Measurements from ENCODE around the gene PRR19. TPM values are rescaled to one million over a fixed set of nuclear protein-coding genes. Genes with fewer than 3 reads are reported as not detected.
A peak's percentile ranks its signal among the peaks of the same experiment; 100 is the strongest.

The PRR19 gene
- total and polyA plus RNA-seq, 2 donors (not counting 1 experiment from before 2014, with no cell fraction given), result 0.39 to 0.54 TPM

GRCh38 chr19:42271861-42272534 is 29.9 kb upstream of the PRR19 start:
- peaks cover 74% of the 10 kb centered on the region for H3K79me2 ChIP-seq (ENCODE audit: control insufficient read depth, insufficient read depth, low read length)
- intact Hi-C loops (cut with micrococcal nuclease), result no loop called here
- H3K4me1 Mint-ChIP-seq, result peaks cover 41% of the 10 kb centered on the region
- ATAC-seq (ENCODE audit: low read depth) (no peak), DNase-seq (peak; percentile 19)
- H2AFZ ChIP-seq (ENCODE audit: insufficient read depth, low read depth, low read length, poor library complexity, severe bottlenecking), result no peak overlapping the region
- peak overlapping the region; percentile 92 for H3K4me2 ChIP-seq (replicated peaks; ENCODE audit: low read depth, low read length, poor library complexity, severe bottlenecking)
- no peaks in the 10 kb centered on the region for H4K20me1 ChIP-seq (ENCODE audit: control insufficient read depth, insufficient read depth, low read length, poor library complexity, severe bottlenecking)
- no peaks in the 10 kb centered on the region for H3K27me3 ChIP-seq (replicated peaks in 1 of 4; ENCODE audit: control extremely low read depth in 1 of 4, control insufficient read depth in 3 of 4, insufficient read depth in 4 of 4, low read length in 3 of 4)
- no peaks in the 10 kb centered on the region for H3K9me3 ChIP-seq (ENCODE audit: control extremely low read depth in 1 of 3, control insufficient read depth in 2 of 3, insufficient read depth in 1 of 3, low read length in 2 of 3)
- WGBS (ENCODE audit: insufficient coverage), result 94% methylated on average over 34 of the region's 35 CpGs
- no peaks in the 10 kb centered on the region for H3K9me3 Mint-ChIP-seq (ENCODE audit: insufficient read depth)
- ChIA-PET POLR2A (no interaction called here), CTCF (interaction anchor here (2.6 kb wide), 1 partner anchor 8 kb away, joined by 33 read pairs; no protein-coding TSS in a partner anchor)
- H3K4me1 ChIP-seq (ENCODE audit: control insufficient read depth in 2 of 2, insufficient read depth in 2 of 2, low read length in 2 of 2), result peaks cover 26 to 32% of the 10 kb centered on the region in 2 donors
- no peak overlapping the region for H3K4me3 ChIP-seq (ENCODE audit: control extremely low read depth in 1 of 5, extremely low read depth in 1 of 5, insufficient read depth in 1 of 5, low read depth in 2 of 5, low read length in 4 of 5)
- H3K4me3 Mint-ChIP-seq, result no peak overlapping the region
- no peak overlapping the region for H3K9ac ChIP-seq (ENCODE audit: low read length)
- H3K27ac ChIP-seq (ENCODE audit: low read length in 2 of 2), result no peak overlapping the region
- no peak overlapping the region for H3K27ac Mint-ChIP-seq
- H3K36me3 ChIP-seq (replicated peaks in 1 of 2; ENCODE audit: control extremely low read depth in 1 of 2, control insufficient read depth in 1 of 2, extremely low read depth in 1 of 2, insufficient read depth in 2 of 2, low read length in 1 of 2), result peaks cover 0 to 30% of the 10 kb centered on the region in 2 experiments
- TF ChIP-seq EZH2 (IDR thresholded peaks at IDR 0.05; ENCODE audit: borderline replicate concordance, insufficient read depth, low read depth, low read length, poor library complexity, severe bottlenecking), result no peak
- TF ChIP-seq, protein P1, sequence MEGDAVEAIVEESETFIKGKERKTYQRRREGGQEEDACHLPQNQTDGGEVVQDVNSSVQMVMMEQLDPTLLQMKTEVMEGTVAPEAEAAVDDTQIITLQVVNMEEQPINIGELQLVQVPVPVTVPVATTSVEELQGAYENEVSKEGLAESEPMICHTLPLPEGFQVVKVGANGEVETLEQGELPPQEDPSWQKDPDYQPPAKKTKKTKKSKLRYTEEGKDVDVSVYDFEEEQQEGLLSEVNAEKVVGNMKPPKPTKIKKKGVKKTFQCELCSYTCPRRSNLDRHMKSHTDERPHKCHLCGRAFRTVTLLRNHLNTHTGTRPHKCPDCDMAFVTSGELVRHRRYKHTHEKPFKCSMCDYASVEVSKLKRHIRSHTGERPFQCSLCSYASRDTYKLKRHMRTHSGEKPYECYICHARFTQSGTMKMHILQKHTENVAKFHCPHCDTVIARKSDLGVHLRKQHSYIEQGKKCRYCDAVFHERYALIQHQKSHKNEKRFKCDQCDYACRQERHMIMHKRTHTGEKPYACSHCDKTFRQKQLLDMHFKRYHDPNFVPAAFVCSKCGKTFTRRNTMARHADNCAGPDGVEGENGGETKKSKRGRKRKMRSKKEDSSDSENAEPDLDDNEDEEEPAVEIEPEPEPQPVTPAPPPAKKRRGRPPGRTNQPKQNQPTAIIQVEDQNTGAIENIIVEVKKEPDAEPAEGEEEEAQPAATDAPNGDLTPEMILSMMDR (IDR thresholded peaks at IDR 0.05), result no peak
- no peaks in the 10 kb centered on the region for H3K27me3 Mint-ChIP-seq

- intact Hi-C loops (cut with micrococcal nuclease), result no loop called here
- peaks cover 79% of the 10 kb centered on the region for H3K79me2 ChIP-seq (ENCODE audit: control insufficient read depth, insufficient read depth, low read length)
- CTCF ChIA-PET, result no interaction called here
These were observed 29.4 kb upstream of the PRR19 start for GRCh38 chr19:42272535-42272897.

More at GRCh38 chr19:42272535-42272897, 29.4 kb upstream of the PRR19 start:
- Histone ChIP-seq H4K20me1 (ENCODE audit: control insufficient read depth, insufficient read depth, low read length, poor library complexity, severe bottlenecking) (peaks cover 2% of the 10 kb centered on the region), H2AFZ (ENCODE audit: insufficient read depth, low read depth, low read length, poor library complexity, severe bottlenecking) (no peak overlapping the region), H3K27ac (ENCODE audit: low read length in 2 of 2) (no peak overlapping the region), H3K4me2 (replicated peaks; ENCODE audit: low read depth, low read length, poor library complexity, severe bottlenecking) (no peak overlapping the region), H3K4me3 (ENCODE audit: control extremely low read depth in 1 of 5, extremely low read depth in 1 of 5, insufficient read depth in 1 of 5, low read depth in 2 of 5, low read length in 4 of 5) (no peak overlapping the region), H3K9ac (ENCODE audit: low read length) (no peak overlapping the region), H3K4me1 (ENCODE audit: control insufficient read depth in 2 of 2, insufficient read depth in 2 of 2, low read length in 2 of 2) (peaks cover 25 to 29% of the 10 kb centered on the region in 2 donors), H3K9me3 (ENCODE audit: control extremely low read depth in 1 of 3, control insufficient read depth in 2 of 3, insufficient read depth in 1 of 3, low read length in 2 of 3) (no peaks in the 10 kb centered on the region), H3K27me3 (replicated peaks in 1 of 4; ENCODE audit: control extremely low read depth in 1 of 4, control insufficient read depth in 3 of 4, insufficient read depth in 4 of 4, low read length in 3 of 4) (no peaks in the 10 kb centered on the region), H3K36me3 (replicated peaks in 1 of 2; ENCODE audit: control extremely low read depth in 1 of 2, control insufficient read depth in 1 of 2, extremely low read depth in 1 of 2, insufficient read depth in 2 of 2, low read length in 1 of 2) (peaks cover 0 to 30% of the 10 kb centered on the region in 2 experiments)
- DNase-seq, result peak; percentile 20
- peaks cover 41% of the 10 kb centered on the region for H3K4me1 Mint-ChIP-seq
- H3K9me3 Mint-ChIP-seq (ENCODE audit: insufficient read depth), result no peaks in the 10 kb centered on the region
- no peak overlapping the region for H3K4me3 Mint-ChIP-seq
- POLR2A ChIA-PET, result interaction anchor here (0.6 kb wide), 1 partner anchor 10 kb away, joined by 4 read pairs; no protein-coding TSS in a partner anchor
- no peak overlapping the region for H3K27ac Mint-ChIP-seq
- ATAC-seq (ENCODE audit: low read depth), result no peak
- 95% methylated on average over 9 of the region's 9 CpGs for WGBS (ENCODE audit: insufficient coverage)
- TF ChIP-seq, protein P1 (IDR thresholded peaks at IDR 0.05), result no peak
- TF ChIP-seq EZH2 (IDR thresholded peaks at IDR 0.05; ENCODE audit: borderline replicate concordance, insufficient read depth, low read depth, low read length, poor library complexity, severe bottlenecking), result no peak
- no peaks in the 10 kb centered on the region for H3K27me3 Mint-ChIP-seq

Measured in B cell (primary cell).